GM12801 (cell line): ENCODE measurements around the gene DAZAP1.

ENCODE experiments used
- CTCF ChIP-seq: IDR thresholded peaks from one replicate; pipeline ENCODE4 v1.5.1; 2011; ENCODE audit warnings: control low read depth; ENCODE audit not compliant: insufficient read length; ENCODE audit errors: extremely low read depth

Gene DAZAP1

GRCh38 chr19:1379961-1380489 lies 27.4 kb upstream of the DAZAP1 start:
- no peak for TF ChIP-seq CTCF

DNA sequence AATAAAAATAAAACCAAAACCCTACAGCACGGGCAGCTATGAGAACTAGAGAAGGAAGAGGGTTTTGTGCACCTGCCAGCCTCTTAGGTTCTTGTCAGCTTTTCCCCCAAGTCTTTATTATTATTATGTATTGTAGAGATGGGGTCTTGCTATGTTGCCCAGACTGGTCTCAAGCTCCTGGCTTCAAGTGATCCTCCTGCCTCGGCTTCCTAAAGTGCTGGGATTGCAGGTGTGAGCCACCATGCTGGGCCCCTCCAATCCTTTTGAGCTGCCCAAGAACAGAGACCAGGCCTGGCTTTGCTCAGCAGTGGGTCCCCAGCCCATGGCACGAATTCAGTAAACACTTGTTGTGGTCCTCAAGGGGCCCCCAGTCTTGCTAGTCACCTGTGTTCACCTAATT lies 25.1 kb upstream of the DAZAP1 start:
- no peak for TF ChIP-seq CTCF

- no peak for TF ChIP-seq CTCF
Measured at GRCh38 chr19:1383017-1383311, 24.4 kb upstream of the DAZAP1 start.

DNA sequence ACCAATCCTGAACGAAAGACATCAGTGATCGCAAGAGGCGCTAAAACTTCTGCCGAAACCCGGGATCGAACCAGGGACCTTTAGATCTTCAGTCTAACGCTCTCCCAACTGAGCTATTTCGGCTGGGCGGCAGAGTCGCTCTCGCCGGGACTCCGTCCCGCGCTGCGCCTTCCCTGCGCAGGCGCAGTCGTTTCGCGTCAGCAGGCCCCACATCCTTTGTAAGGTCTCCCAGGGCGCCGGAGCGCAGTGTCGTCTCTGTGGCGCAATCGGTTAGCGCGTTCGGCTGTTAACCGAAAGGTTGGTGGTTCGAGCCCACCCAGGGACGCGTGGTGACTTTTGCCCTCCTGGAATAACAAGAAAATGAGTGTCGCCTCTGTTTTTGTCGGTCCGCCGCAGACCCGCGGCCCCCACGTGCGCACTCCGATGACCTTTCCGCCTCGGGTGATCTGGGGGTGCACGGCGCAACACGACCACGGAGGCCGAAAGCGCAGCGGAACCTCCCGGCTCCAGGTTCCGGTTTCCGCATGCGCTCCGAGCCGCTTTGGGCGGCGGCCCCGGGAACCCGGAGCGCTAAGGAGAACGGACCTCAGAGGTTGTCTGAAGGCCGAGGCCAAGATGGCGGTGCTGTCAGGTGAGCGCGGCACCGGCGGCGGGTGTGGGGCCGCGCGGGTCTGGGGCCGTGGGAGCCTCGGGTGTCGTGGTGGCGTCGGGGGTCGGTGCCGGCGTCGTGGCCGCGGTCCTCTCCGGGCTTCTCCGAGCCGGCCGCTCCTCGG lies 23.9 kb upstream of the DAZAP1 start, which contains the start of gene NDUFS7:
TSS of gene NDUFS7 (plus strand) at position 596 of the 773 bp plus-strand sequence. CDS start at position 616, 20 bp downstream.
- no peak for TF ChIP-seq CTCF

- TF ChIP-seq CTCF: no peak
Measured at GRCh38 chr19:1384085-1384462, 23.3 kb upstream of the DAZAP1 start.

DNA sequence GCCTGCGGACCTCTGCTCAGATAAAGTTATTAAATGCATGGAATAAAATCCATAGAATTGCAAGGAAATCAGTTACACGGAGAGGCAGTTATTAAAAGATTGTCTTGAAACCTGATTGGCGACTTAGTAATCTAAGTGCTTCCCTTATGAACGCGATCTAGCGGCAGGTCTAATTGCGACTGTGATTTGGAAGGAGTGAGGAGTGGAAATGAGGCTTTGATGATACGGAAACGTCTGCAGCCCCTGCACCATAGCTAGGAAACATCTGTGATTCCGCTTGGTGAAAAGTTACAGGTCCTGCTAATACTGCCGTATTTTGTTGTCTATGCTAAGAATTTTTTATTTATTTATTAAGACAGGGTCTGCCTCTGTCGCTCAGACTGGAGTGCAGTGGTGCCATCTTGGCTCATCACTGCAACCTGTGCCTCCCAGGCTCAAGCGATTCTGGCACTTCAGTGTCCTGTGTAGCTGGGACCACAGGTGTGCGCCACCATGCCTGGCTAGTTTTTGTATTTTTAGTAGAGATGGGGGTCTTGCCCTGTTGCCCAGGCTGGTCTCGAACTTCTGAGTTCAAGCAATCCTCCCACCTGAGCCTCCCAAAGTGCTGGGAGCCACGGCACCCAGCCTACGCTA lies 22.8 kb upstream of the DAZAP1 start:
- TF ChIP-seq CTCF: no peak

- no peak for TF ChIP-seq CTCF
Measured at GRCh38 chr19:1385816-1386215, 21.6 kb upstream of the DAZAP1 start.
